Small intestine (tissue), 7 donors: ENCODE data around the gene CMTM3. TPM values are rescaled to one million over a fixed set of nuclear protein-coding genes. Genes with fewer than 3 reads are reported as not detected.
"Not testable (repeated sequence)": the region's sequence is repeated elsewhere in the genome, so short reads cannot be mapped to it uniquely, and the experiment has no call there.

Experiments used
- DNase-seq, 2 donors: peaks; one replicate each; pipeline versions ENCODE4 v3.0.0 to v3.0.0-alpha.2; 2013
- FAIRE-seq: peaks from 2 replicates; lab custom pipeline; 2012; peaks lifted over from hg19 to GRCh38; lab: Jason Lieb, UNC
- H3K27ac ChIP-seq, 3 donors: one replicate each; pipeline ENCODE4 v1.5.1; 2013; ENCODE audit warnings: low read length in 2 of 3, mild to moderate bottlenecking in 2 of 3, control low read depth in 1 of 3, inconsistent platforms in 1 of 3, low read depth in 1 of 3, moderate library complexity in 1 of 3
- H3K27me3 ChIP-seq, 3 donors: one replicate each; pipeline ENCODE4 v1.6.1; 2013; ENCODE audit warnings: low read length in 3 of 3, inconsistent platforms in 1 of 3; ENCODE audit not compliant: control insufficient read depth in 3 of 3, insufficient read depth in 3 of 3
- H3K36me3 ChIP-seq, 3 donors: one replicate each; pipeline ENCODE4 v1.6.1; 2013; ENCODE audit warnings: low read length in 3 of 3, inconsistent platforms in 1 of 3, low read depth in 1 of 3, mild to moderate bottlenecking in 1 of 3, moderate library complexity in 1 of 3; ENCODE audit not compliant: control insufficient read depth in 3 of 3, insufficient read depth in 2 of 3
- H3K4me1 ChIP-seq, 3 donors: one replicate each; pipeline ENCODE4 v1.6.1; 2013; ENCODE audit warnings: low read length in 2 of 3, inconsistent platforms in 1 of 3, low read depth in 1 of 3, mild to moderate bottlenecking in 1 of 3, moderate library complexity in 1 of 3; ENCODE audit not compliant: control insufficient read depth in 3 of 3, insufficient read depth in 2 of 3
- H3K4me3 ChIP-seq, 3 donors: one replicate each; pipeline ENCODE4 v1.5.1; 2013; ENCODE audit warnings: low read length in 3 of 3, control low read depth in 1 of 3, inconsistent platforms in 1 of 3, low read depth in 1 of 3, mild to moderate bottlenecking in 1 of 3, moderate library complexity in 1 of 3
- H3K9me3 ChIP-seq, 2 donors: one replicate each; pipeline ENCODE4 v1.6.1; 2013; ENCODE audit warnings: low read depth in 1 of 2, low read length in 1 of 2; ENCODE audit not compliant: control insufficient read depth in 2 of 2, insufficient read depth in 1 of 2
- WGBS, 3 donors: extraction: QIAGEN DNeasy Blood & Tissue Kit; methylation state at CpG; one replicate each; pipeline ENCODE4 v1.1.7; 2013; 5-methylcytosine and 5-hydroxymethylcytosine counted together
- polyA plus RNA-seq, 4 donors: library from polyadenylated mRNA; stranded (reverse) in 3 of 4; unstranded in 1 of 4; fragments of 200-250 nt in 3 of 4; fragments of 120-200 nt in 1 of 4; gene quantifications; one replicate each; pipeline versions ENCODE4 v1.2.1 to v1.2.3, GENCODE V29; 2013
- donor health status: healthy with polysubstance abuse.
- donor health status: control.
- donor health status: control.
- donor health status: Bipolar disorder and iron deficiency.
- donor health status: healthy.

CMTM3 gene
- polyA plus RNA-seq, 4 donors, result 2.2 to 14.7 (median 11.0) TPM

DNA sequence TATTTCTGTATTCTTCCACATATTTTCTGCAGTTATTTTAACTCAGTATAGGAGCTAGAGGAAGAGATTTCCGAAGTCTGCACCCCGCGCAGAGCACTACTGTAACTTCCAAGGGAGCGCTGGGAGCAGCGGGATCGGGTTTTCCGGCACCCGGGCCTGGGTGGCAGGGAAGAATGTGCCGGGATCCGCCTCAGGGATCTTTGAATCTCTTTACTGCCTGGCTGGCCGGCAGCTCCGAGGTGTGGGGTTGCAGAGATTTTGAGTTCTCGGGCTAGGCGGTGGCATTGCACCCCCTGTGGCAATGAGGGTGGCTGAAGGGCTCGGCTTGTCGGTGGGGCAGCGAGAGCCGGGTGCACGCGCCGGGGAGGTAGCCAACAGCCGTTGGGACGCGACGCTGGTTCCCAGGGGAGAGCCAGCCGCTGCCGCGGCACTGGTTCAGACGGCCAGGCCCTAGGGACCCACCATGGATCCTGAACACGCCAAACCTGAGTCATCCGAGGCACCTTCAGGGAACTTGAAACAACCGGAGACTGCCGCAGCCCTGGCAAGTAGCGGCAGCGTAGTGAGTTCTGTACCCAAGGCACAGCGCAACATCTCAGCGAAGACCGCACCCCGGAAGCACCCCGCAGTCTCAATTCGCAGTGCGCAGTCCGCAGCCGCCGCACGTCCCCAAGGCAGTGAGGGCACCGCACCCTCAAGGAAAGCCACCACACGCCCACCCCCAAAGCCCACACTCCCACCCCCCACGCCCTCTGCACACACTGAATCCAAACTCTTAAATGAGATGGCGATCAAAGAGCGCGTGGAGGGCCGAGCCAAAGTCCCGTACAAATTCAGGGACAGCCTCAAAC is 38.2 kb upstream of the CMTM3 start, which contains the start of gene CMTM1:
TSS of gene CMTM1 (plus strand) at position 389 of the 851 bp plus-strand sequence. CDS start at position 464, 75 bp downstream.
- H3K27me3 ChIP-seq, result no peaks in the 10 kb centered on the region
- FAIRE-seq, result no peak
- no peak for DNase-seq
- no peaks in the 10 kb centered on the region for H3K9me3 ChIP-seq
- 95 to 96% (median 95%) methylated on average over 54 of the region's 54 CpGs for WGBS, 3 donors
- no peak within 1 kb of the TSS for H3K4me3 ChIP-seq
- H3K27ac ChIP-seq, result no peak within 1 kb of the TSS
- peaks cover 0 to 15% (median 5%) of the 10 kb centered on the region in 3 donors for H3K36me3 ChIP-seq
- H3K4me1 ChIP-seq, result peaks cover 0 to 12% (median 5%) of the 10 kb centered on the region in 3 donors

GRCh38 chr16:66567270-66567669 is 37.2 kb upstream of the CMTM3 start:
- WGBS, 3 donors, result 94 to 100% (median 94%) methylated on average over 3 of the region's 3 CpGs
- peaks cover 0 to 12% (median 5%) of the 10 kb centered on the region in 3 donors for H3K4me1 ChIP-seq
- H3K27me3 ChIP-seq, DNase-seq, H3K4me3 ChIP-seq, H3K27ac ChIP-seq, H3K9me3 ChIP-seq, FAIRE-seq: not testable (repeated sequence)
- H3K36me3 ChIP-seq, result peaks cover 0 to 15% (median 5%) of the 10 kb centered on the region in 3 donors

DNA sequence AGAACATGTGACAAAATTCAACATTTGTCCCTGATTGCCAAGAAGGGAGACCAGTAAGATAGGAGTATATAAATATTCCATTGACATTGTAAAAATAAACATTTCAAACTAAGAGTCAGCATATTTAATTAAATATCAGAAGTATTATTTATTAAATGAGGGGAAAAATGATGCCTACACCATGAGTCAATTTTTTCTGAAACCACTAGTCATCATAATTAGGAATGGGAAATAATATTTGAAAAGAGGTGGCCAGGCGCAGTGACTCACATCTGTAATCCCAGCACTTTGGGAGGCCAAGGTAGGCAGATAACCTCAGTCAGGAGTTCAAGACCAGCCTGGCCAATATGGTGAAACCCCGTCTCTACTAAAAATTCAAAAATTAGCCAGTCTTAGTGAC is 36.1 kb upstream of the CMTM3 start:
- Histone ChIP-seq H3K4me1 (peaks cover 0 to 12% (median 5%) of the 10 kb centered on the region in 3 donors), H3K36me3 (peaks cover 0 to 15% (median 5%) of the 10 kb centered on the region in 3 donors), H3K27me3 (no peaks in the 10 kb centered on the region), H3K27ac (no peak overlapping the region), H3K4me3 (no peak overlapping the region), H3K9me3 (no peaks in the 10 kb centered on the region)
- 97 to 100% (median 100%) methylated on average over 2 of the region's 2 CpGs for WGBS, 3 donors
- no peak for FAIRE-seq
- DNase-seq, result no peak

DNA sequence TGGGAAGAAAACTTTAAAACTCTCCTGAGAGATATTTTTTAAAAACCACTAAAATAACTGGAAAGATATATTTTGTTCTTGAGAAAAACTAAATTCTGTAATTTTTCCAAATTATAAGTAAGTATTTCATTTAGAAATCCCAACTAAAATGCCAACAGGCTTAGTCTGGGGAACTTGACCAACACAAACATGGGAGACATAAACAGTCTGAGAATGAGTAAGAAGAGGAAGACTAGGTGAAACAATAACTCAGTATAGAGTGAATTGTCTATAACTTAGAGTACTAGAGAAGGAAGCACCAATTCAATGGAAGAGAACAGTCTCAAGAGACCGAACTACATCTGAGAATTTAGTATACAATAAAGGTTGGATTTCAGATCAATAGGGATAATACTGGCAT is 35.4 kb upstream of the CMTM3 start:
- WGBS, 3 donors, result 50 to 91% (median 73%) methylated on average over 1 of the region's 1 CpG
- no peak for FAIRE-seq

DNA sequence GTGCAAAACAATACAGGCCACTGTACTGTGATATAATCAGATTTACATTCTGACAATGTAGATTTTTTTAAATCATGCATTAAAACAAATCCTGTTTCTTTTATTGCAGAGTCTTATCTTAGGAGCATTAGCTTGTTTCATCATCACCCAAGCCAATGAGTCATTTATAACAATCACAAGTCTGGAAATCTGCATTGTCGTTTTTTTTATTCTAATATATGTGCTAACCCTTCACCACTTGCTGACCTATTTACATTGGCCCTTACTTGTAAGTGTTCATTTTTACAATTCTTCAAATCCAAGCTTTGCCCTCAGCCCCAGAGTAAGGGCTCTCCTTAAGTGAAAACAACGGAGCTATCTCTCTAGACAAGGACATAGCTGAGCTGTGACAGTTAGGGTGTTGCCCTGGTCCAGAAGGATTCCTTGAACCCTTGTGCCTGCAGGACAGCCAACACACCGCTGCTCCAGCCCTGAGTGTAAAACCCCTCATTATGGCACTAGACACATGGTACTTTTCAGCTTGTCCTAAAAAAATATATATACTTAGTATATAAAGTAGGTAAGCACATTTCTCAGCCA is 34.6 kb upstream of the CMTM3 start:
- 15 to 52% (median 34%) methylated on average over 3 of the region's 3 CpGs for WGBS, 3 donors
- DNase-seq (peak; percentile 73 to 82), FAIRE-seq (no peak)
- H3K4me1 ChIP-seq, result peaks cover 0 to 12% (median 5%) of the 10 kb centered on the region in 3 donors
- no peak overlapping the region for H3K4me3 ChIP-seq
- no peaks in the 10 kb centered on the region for H3K9me3 ChIP-seq
- H3K27ac ChIP-seq, result peak overlapping the region in 2 of 3 donors; percentile 27 to 71
- H3K27me3 ChIP-seq, result no peaks in the 10 kb centered on the region
- peaks cover 0 to 15% (median 3%) of the 10 kb centered on the region in 3 donors for H3K36me3 ChIP-seq

More for the DNA sequence above, 35.4 kb upstream of the CMTM3 start:
- DNase-seq, result no peak
- H3K36me3 ChIP-seq, result peaks cover 0 to 15% (median 5%) of the 10 kb centered on the region in 3 donors
- H3K27me3 ChIP-seq, result no peaks in the 10 kb centered on the region
- H3K9me3 ChIP-seq, result no peaks in the 10 kb centered on the region
- no peak overlapping the region for H3K27ac ChIP-seq
- peaks cover 0 to 12% (median 5%) of the 10 kb centered on the region in 3 donors for H3K4me1 ChIP-seq
- no peak overlapping the region for H3K4me3 ChIP-seq

GRCh38 chr16:66572356-66572755 is 32.1 kb upstream of the CMTM3 start:
- no peak for DNase-seq
- peaks cover 0 to 12% (median 5%) of the 10 kb centered on the region in 3 donors for H3K4me1 ChIP-seq
- H3K9me3 ChIP-seq, result no peaks in the 10 kb centered on the region
- no peak for FAIRE-seq
- H3K27me3 ChIP-seq, result no peaks in the 10 kb centered on the region
- no peaks in the 10 kb centered on the region for H3K36me3 ChIP-seq
- H3K4me3 ChIP-seq, result no peak overlapping the region
- no peak overlapping the region for H3K27ac ChIP-seq
- WGBS, 3 donors, result 59 to 76% (median 72%) methylated on average over 2 of the region's 2 CpGs

- 92 to 95% (median 94%) methylated on average over 1 of the region's 1 CpG for WGBS, 3 donors
Observed at GRCh38 chr16:66574081-66574480, 30.4 kb upstream of the CMTM3 start.

GRCh38 chr16:66574531-66574930 is 30.0 kb upstream of the CMTM3 start:
- DNase-seq (no peak), FAIRE-seq (no peak)
- peaks cover 0 to 14% (median 7%) of the 10 kb centered on the region in 3 donors for H3K4me1 ChIP-seq
- no peaks in the 10 kb centered on the region for H3K9me3 ChIP-seq
- no peaks in the 10 kb centered on the region for H3K36me3 ChIP-seq
- H3K27ac ChIP-seq, result no peak overlapping the region
- H3K4me3 ChIP-seq, result no peak overlapping the region
- peaks cover 0 to 14% (median 2%) of the 10 kb centered on the region in 3 donors for H3K27me3 ChIP-seq
- WGBS, 3 donors, result 80 to 83% (median 82%) methylated on average over 3 of the region's 3 CpGs

More at GRCh38 chr16:66574081-66574480, 30.4 kb upstream of the CMTM3 start:
- H3K36me3 ChIP-seq, result no peaks in the 10 kb centered on the region
- H3K4me1 ChIP-seq, result peaks cover 0 to 18% (median 6%) of the 10 kb centered on the region in 3 donors
- DNase-seq (no peak), FAIRE-seq (no peak)
- H3K9me3 ChIP-seq, result no peaks in the 10 kb centered on the region
- H3K27ac ChIP-seq, result no peak overlapping the region
- peaks cover 0 to 12% (median 2%) of the 10 kb centered on the region in 3 donors for H3K27me3 ChIP-seq
- no peak overlapping the region for H3K4me3 ChIP-seq
